GM10248 (cell line): ENCODE measurements around the gene COL15A1.
"Not testable (repeated sequence)": the region's sequence is repeated elsewhere in the genome, so short reads cannot be mapped to it uniquely, and the experiment has no call there.

Experiments used
- CTCF ChIA-PET: fragments of 300-600 bp; sonication (Branson Sonifier 250); formaldehyde crosslinking; extraction: SDS; loops from one replicate; lab custom pipeline; 2021; ENCODE audit warnings: antibody characterized with exemption; lab: Yijun Ruan, JAX
- POLR2A ChIA-PET: fragments of 350-650 bp; sonication (Branson Sonifier 250); formaldehyde crosslinking; extraction: SDS; loops from one replicate; lab custom pipeline; 2020; ENCODE audit warnings: antibody characterized with exemption; lab: Yijun Ruan, JAX
- DNase-seq: peaks from one replicate; pipeline ENCODE4 v3.0.0; 2012; ENCODE audit errors: extremely low spot score
- CTCF ChIP-seq: IDR thresholded peaks from 2 replicates; pipeline ENCODE4 v1.5.1; 2012; ENCODE audit warnings: mild to moderate bottlenecking, low read depth; ENCODE audit errors: extremely low read depth, missing control alignments, control extremely low read depth

COL15A1 gene

GRCh38 chr9:99004717-99005460 is 61.2 kb downstream of the COL15A1 start:
- ChIA-PET POLR2A (no interaction called here), CTCF (interaction anchor here (1.5 to 1.7 kb wide), 3 partner anchors 11 to 136 kb away, joined by 4 to 7 read pairs (median 5); no protein-coding TSS in a partner anchor)
- no peak for TF ChIP-seq CTCF
- no peak for DNase-seq

- no peak for DNase-seq
- TF ChIP-seq CTCF: no peak
- CTCF ChIA-PET: interaction anchor here (1.1 to 1.7 kb wide), 4 partner anchors 8 to 136 kb away, joined by 3 to 7 read pairs (median 4); no protein-coding TSS in a partner anchor
- POLR2A ChIA-PET: no interaction called here
Measured at GRCh38 chr9:99005651-99006050, 61.9 kb downstream of the COL15A1 start.

- CTCF ChIA-PET: interaction anchor here (1.1 to 1.7 kb wide), 3 partner anchors 9 to 135 kb away, joined by 3 to 5 read pairs (median 4); no protein-coding TSS in a partner anchor
- POLR2A ChIA-PET: no interaction called here
- TF ChIP-seq CTCF: no peak
- no peak for DNase-seq
Measured at GRCh38 chr9:99006511-99006910, 62.8 kb downstream of the COL15A1 start.

GRCh38 chr9:99006979-99007378 is 63.3 kb downstream of the COL15A1 start:
- POLR2A ChIA-PET: no interaction called here
- CTCF ChIA-PET: interaction anchor here (1.7 kb wide), 1 partner anchor 9 kb away, joined by 5 read pairs; no protein-coding TSS in a partner anchor
- DNase-seq: no peak
- TF ChIP-seq CTCF: no peak

GRCh38 chr9:99008203-99008602 is 64.5 kb downstream of the COL15A1 start:
- ChIA-PET CTCF (interaction anchor here (0.6 to 8.2 kb wide), 2 partner anchors 8 to 14 kb away, joined by 3 to 74 read pairs; no protein-coding TSS in a partner anchor), POLR2A (no interaction called here)
- DNase-seq: no peak
- no peak for TF ChIP-seq CTCF

- POLR2A ChIA-PET, DNase-seq: not testable (repeated sequence)
Measured at GRCh38 chr9:99010393-99010792, 66.7 kb downstream of the COL15A1 start.

More at GRCh38 chr9:99010393-99010792, 66.7 kb downstream of the COL15A1 start:
- CTCF ChIA-PET: interaction anchor here (8.2 kb wide), 1 partner anchor 11 kb away, joined by 74 read pairs; no protein-coding TSS in a partner anchor
